Ishikawa (cell line): ENCODE results near the gene SMIM3.

Source experiments
- CEBPB ChIP-seq: IDR thresholded peaks from 2 replicates; pipeline ENCODE4 v1.6.1; 2012
- CREB1 ChIP-seq: IDR thresholded peaks from 2 replicates; pipeline ENCODE4 v1.6.1; 2012; ENCODE audit warnings: low read depth
- EGR1 ChIP-seq: IDR thresholded peaks from 2 replicates; pipeline ENCODE4 v1.6.1; 2012
- EP300 ChIP-seq: IDR thresholded peaks from 2 replicates; pipeline ENCODE4 v1.6.1; 2012; ENCODE audit warnings: borderline replicate concordance
- FOXM1 ChIP-seq: IDR thresholded peaks from 2 replicates; pipeline ENCODE4 v1.6.1; 2012; ENCODE audit warnings: low read depth, borderline replicate concordance
- NFIC ChIP-seq: IDR thresholded peaks from 2 replicates; pipeline ENCODE4 v1.6.1; 2012
- RAD21 ChIP-seq: IDR thresholded peaks from 2 replicates; pipeline ENCODE4 v1.6.1; 2012; ENCODE audit warnings: low read depth
- TAF1 ChIP-seq: IDR thresholded peaks from 2 replicates; pipeline ENCODE4 v1.6.1; 2012; ENCODE audit warnings: low read depth, mild to moderate bottlenecking
- TCF12 ChIP-seq: IDR thresholded peaks from 2 replicates; pipeline ENCODE4 v1.6.1; 2012; ENCODE audit warnings: low read depth
- TEAD4 ChIP-seq: IDR thresholded peaks from 2 replicates; pipeline ENCODE4 v1.6.1; 2012
- YY1 ChIP-seq: IDR thresholded peaks from 2 replicates; pipeline ENCODE4 v1.6.1; 2012; ENCODE audit warnings: low read depth
- ZBTB7A ChIP-seq: IDR thresholded peaks from 2 replicates; pipeline ENCODE4 v1.6.1; 2012; ENCODE audit warnings: low read depth
- TF ChIP-seq, protein P1 (sequence below): IDR thresholded peaks from 2 replicates; pipeline ENCODE4 v1.6.1; 2012
- TF ChIP-seq, protein P2 (sequence below): IDR thresholded peaks from 2 replicates; pipeline ENCODE4 v1.6.1; 2012
- TF ChIP-seq, protein P3 (sequence below): IDR thresholded peaks from 2 replicates; pipeline ENCODE4 v1.6.1; 2012; ENCODE audit warnings: low read depth, mild to moderate bottlenecking

The SMIM3 gene

DNA sequence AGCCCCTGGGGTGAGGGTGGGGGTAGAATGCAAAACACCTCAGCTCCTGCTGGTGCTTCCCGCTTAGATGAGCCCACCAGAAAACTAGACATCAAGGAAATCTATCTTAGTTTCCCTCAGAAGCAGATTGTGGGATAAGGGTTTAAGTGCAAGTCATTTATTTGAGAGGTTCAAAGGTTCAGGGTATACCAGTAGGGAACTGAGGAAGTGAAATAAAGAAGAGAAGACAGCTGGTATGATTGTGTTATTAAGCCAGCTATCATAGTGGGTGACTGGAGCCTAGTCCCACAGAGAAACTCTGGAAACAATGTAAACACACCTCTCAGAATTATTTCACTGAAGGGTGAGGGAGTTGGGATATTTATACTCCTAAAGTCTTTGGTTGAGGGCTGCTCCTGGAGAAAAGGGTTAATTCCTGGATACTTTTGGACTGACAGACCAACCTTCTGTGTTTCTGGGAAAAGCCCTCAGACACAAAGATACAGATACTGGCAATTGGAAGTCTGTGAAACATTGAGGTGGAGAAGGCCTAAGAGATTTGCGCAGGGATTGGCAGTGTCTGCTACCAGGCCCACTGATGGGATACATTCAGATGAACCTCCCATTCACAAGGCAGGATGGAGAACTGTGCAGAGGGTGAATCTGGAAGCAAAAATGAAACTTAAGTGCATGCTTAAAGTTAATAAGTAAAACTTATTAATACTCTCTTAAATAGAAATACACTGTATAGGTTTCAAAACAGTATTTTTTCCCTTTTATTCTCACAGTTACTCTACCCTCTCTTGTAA is 13.4 kb upstream of the SMIM3 start:
- TF ChIP-seq, protein P1, sequence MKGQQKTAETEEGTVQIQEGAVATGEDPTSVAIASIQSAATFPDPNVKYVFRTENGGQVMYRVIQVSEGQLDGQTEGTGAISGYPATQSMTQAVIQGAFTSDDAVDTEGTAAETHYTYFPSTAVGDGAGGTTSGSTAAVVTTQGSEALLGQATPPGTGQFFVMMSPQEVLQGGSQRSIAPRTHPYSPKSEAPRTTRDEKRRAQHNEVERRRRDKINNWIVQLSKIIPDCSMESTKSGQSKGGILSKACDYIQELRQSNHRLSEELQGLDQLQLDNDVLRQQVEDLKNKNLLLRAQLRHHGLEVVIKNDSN, result no peak

DNA sequence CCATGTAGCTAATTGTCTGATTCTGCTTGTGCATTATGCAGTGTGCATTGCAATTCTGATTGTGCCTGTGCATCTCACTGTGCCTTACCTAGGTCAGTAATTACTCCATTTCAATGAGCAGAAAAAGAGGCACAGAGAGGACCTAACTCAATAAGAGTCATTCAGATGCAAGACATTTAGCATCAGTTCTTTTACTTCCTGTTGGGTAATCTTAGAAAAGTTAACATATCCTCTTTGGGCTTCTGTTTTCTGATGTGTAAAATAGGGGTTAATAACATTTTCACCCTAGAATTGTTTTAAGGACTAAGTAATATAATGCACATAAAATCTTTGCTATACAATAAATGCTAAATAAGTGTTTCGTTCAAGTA is 12.8 kb upstream of the SMIM3 start:
- TF ChIP-seq YY1 (no peak), CEBPB (no peak), FOXM1 (no peak), CREB1 (no peak), TCF12 (no peak)
- TF ChIP-seq, protein P2, sequence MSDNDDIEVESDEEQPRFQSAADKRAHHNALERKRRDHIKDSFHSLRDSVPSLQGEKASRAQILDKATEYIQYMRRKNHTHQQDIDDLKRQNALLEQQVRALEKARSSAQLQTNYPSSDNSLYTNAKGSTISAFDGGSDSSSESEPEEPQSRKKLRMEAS, result no peak

DNA sequence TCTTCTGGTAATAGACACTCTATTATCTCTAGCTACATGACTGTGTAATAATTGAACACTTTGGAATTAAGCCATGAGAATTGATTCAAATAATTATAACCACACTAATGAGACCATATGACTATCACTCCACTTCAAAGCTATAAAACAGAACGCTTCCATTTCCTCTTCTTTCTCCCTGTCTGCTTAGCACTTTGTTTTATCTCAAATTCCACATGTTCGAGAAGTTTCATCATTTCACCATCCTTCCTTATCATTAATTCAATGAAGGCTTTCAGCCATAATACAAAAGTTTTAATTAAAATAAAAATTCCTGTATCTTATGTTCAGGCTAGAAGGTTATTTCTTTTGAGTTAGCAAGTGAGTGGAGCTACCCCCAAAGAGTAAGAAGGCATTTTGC is 12.3 kb upstream of the SMIM3 start:
- TF ChIP-seq NFIC, result no peak
- no peak for TF ChIP-seq EP300
- no peak for TF ChIP-seq YY1
- TF ChIP-seq FOXM1, result no peak
- TF ChIP-seq, protein P2, result no peak
- TF ChIP-seq RAD21, result no peak
- no peak for TF ChIP-seq TEAD4
- no peak for TF ChIP-seq CREB1
- no peak for TF ChIP-seq EGR1

DNA sequence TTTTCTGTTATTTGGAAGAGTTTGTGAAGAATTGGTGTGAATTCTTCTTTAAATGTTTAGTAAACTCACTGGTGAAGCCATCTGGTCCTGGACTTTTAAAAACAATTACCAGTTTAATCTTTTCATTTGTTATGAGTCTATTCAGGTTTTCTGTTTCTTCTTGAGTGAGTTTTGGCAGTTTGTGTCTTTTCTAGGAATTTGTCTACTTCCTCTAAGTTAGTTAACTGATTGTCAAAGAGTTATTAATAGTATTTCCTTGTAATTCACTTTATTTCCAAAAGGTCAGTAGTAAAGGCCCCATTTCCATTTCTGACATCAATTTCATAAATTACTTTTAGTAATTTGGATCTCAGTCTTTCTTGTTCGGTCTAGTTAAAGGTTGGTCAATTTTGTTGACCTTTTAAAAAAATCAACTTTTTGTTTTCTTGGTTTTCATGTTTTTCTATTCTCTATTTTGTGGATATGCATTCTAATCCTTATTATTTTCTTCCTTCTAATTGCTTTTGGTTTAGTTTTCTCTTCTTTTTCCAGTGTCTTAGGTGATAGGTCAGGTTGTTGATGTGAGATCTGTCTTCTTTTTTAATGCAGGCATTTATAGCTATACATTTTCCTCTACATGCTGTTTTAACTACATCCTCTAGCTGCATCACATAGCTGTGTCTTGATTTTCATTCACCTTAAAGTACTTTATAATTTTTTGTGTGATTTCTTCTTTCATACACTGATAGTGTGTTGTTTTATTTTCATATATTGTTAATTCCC is 7.3 kb upstream of the SMIM3 start:
- TF ChIP-seq, protein P1, result no peak
- no peak for TF ChIP-seq NFIC

DNA sequence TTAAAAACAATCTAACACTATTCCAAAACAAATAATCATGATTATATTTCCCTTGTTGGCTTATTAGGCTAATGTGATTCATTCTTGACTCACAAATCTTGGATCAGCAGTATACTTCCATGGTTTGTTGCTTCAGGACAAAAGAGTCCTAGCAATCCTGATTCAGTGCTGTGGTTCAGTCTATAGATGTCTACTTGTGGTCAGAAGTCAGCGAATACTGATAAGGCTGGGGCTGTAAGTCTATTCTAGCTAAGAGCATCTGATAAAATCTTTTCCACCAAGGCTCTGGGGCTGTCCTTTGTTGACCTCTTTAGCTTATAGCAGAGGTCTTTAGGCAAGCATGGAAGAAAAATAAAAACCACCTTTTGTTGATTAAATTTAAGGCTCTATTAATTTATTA is 4.4 kb upstream of the SMIM3 start:
- TF ChIP-seq, protein P2, result no peak
- 0 out of 2 replicates have a peak, but pooled peaks have one; percentile 25 for TF ChIP-seq NFIC

DNA sequence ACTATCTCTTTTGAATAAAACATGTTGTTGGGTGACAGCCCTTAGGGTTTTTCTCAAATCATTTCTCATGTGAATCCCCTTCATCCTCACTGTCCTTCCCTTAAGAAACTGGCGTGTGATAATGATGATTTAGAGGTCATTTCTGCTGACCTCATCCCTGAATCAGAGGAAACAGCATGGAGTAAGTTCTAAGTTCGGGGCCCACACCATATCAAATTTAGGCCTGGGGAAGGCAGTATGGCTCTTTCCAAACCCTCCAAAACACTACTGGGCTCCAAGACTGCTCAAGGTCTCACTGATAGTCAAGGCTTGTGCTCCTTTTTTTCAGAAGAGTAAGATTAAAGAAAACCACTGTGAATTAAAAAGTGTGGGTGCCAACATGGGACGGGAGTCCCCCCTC is 872 bp upstream of the SMIM3 start:
- TF ChIP-seq TAF1 (no peak), CREB1 (no peak)

DNA sequence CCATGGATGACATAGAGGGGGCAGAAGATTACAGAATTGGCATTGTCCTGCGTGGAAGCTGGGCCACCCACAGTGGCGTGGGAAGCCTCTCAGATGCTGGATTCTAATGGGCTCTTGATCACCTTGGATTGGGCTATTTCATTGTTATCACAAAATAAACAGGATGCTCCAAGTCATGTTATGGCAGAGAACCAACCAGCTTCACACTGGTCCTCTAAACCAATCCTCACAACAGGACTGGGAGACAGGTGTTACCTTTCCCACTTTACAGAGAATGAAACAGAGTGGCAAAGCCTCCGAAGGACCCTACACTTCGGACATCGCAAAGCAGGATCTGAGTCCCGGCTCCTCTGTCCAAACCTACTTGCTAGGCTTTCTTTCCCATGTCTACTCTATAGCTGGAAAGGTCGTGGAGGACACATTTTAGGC is 455 bp upstream of the SMIM3 start:
- TF ChIP-seq FOXM1, result no peak

DNA sequence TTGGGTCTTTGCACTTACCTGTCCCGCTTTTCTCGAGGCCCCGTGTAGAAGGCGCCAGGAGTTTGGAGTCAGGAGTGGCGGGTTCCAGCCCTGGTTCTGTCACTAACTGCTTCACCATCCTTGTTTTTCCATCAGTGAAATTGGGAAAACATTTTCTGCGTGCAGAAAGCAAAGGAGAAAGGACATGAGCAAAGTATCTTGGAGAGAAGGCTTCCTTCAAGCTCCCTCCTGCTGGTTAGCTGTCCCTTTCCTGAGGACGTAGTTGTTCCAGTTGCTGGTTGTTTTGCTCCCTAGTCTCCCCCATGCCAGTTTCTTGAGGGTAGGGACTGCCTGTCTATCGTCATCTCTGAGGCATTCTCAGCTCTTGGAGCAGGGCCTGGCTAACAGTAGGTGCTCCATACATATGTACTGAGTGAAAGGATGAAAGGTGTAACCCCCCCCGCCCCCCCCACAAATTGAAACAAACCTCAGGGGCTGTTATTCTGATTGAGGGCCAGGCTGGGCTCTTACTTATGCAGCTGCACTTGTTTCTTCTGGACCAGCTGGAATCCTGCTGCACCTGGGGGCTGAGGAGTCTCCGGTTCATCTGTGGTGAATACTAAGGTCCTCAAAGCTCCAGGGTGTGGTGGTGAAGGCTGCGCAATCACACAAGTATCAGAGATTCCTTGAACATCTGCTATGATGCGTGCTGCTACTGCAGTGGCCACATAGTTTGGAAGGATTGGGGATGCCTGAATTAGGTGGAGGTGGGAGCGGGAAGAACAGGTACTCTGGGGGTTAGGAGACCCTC is 1.0 kb downstream of the SMIM3 start:
- TF ChIP-seq TCF12, result no peak
- TF ChIP-seq TAF1, result no peak

DNA sequence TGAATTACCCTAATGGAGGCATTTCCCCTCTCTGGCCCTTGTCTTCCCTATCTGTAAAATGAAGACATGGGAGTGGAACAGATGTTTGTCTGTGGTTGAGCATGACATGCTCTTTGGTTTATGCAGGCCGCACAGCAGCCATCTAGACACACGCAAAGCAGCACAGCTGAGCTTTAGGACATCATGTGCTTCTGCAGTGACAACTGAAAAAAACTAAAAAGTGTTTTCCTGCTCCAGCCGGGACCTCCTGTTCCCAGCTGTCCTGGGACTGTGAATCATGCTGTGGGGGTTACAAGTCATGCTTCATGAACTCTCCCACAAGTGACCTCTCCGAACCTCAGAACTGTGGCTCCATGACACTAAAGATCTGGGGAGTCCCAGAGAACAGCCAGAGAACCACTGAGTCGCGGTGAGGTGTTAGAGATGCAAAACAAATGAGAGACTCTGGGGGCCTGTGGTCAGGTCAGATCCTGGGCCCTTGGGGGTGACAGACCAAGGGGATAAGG is 1.7 kb downstream of the SMIM3 start:
- TF ChIP-seq, protein P3, sequence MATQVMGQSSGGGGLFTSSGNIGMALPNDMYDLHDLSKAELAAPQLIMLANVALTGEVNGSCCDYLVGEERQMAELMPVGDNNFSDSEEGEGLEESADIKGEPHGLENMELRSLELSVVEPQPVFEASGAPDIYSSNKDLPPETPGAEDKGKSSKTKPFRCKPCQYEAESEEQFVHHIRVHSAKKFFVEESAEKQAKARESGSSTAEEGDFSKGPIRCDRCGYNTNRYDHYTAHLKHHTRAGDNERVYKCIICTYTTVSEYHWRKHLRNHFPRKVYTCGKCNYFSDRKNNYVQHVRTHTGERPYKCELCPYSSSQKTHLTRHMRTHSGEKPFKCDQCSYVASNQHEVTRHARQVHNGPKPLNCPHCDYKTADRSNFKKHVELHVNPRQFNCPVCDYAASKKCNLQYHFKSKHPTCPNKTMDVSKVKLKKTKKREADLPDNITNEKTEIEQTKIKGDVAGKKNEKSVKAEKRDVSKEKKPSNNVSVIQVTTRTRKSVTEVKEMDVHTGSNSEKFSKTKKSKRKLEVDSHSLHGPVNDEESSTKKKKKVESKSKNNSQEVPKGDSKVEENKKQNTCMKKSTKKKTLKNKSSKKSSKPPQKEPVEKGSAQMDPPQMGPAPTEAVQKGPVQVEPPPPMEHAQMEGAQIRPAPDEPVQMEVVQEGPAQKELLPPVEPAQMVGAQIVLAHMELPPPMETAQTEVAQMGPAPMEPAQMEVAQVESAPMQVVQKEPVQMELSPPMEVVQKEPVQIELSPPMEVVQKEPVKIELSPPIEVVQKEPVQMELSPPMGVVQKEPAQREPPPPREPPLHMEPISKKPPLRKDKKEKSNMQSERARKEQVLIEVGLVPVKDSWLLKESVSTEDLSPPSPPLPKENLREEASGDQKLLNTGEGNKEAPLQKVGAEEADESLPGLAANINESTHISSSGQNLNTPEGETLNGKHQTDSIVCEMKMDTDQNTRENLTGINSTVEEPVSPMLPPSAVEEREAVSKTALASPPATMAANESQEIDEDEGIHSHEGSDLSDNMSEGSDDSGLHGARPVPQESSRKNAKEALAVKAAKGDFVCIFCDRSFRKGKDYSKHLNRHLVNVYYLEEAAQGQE, result no peak
- no peak for TF ChIP-seq ZBTB7A
- no peak for TF ChIP-seq FOXM1
- no peak for TF ChIP-seq TCF12
- TF ChIP-seq YY1, result no peak
- no peak for TF ChIP-seq NFIC
- TF ChIP-seq TEAD4, result no peak
- TF ChIP-seq EP300, result no peak
- TF ChIP-seq RAD21, result no peak
- TF ChIP-seq, protein P1, result no peak
- TF ChIP-seq CEBPB, result no peak
- no peak for TF ChIP-seq CREB1
- no peak for TF ChIP-seq EGR1
- TF ChIP-seq TAF1, result no peak
- TF ChIP-seq, protein P2, result no peak
